ENCODE measurements around the gene UNC79. TPM values are rescaled to one million over a fixed set of nuclear protein-coding genes. Genes with fewer than 3 reads are reported as not detected.

The UNC79 gene
- total RNA-seq, 2 experiments from 2014 or later: 0.02 TPM; not detected in 1

DNA sequence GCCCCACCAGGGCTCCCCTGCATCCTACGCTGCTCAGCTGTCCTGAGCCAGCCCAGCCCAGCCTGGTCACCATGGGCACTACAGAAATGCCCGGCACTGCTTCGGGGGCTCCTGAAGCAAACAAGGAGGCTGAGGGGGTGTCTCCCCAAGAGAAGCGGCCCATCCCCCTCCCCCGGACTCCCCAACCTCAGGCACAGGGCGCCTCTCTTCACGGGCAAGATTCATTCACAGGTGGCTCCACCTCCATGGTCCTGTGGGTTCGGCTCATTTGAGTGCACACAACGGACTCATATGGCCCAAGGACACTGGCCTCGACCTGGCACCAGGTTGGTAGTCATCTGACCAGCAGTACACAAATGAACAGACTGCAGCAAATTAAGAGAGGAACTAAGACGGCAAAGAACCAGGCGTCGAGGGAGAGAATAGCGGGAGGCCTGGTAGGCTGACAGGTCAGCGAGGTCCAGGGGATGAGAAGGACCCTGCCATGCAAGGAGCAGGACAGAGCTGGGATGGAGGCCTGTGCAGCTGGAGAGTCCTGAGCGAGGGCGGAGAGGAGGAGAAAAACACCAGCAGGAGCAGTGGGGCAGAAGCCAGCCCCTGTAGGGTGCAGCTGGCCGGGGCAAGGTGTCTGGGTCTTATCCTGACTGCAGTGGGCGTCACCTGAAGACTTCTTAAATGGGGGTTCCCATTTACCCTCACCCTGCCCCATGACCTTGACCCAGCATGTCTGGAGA is 297.3 kb downstream of the UNC79 start:
- Mint-ChIP-seq H3K36me3 (no peaks in the 10 kb centered on the region), H3K27me3 (no peaks in the 10 kb centered on the region), H3K9me3 (ENCODE audit: low read depth) (no peaks in the 10 kb centered on the region), H3K27ac (no peak overlapping the region), H3K4me3 (no peak overlapping the region), H3K4me1 (no peaks in the 10 kb centered on the region)
- CTCF ChIA-PET: no interaction called here
- DNase-seq (no peak), ATAC-seq (no peak)

DNA sequence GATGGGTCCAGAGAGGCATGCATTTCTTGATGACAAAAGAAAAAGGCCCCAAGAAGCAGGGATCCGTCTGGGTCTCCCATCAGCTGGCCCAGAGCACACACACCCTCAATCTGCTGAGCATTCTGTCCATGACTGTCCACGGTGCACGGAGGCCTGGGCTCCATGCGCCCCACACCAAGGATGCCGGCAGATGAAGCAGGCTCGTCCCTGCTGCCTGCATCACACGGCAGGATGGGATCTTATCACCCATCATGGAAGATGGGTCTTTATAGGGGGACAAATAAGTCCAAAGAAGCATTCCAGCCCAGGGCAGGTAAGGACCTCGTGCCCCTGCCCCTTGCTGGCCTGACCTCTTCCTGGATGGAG is 297.9 kb downstream of the UNC79 start:
- H3K4me3 Mint-ChIP-seq: no peak overlapping the region
- no peaks in the 10 kb centered on the region for H3K4me1 Mint-ChIP-seq
- ATAC-seq (no peak), DNase-seq (no peak)
- CTCF ChIA-PET: no interaction called here
- no peaks in the 10 kb centered on the region for H3K9me3 Mint-ChIP-seq (ENCODE audit: low read depth)
- H3K36me3 Mint-ChIP-seq: no peaks in the 10 kb centered on the region
- no peak overlapping the region for H3K27ac Mint-ChIP-seq
- no peaks in the 10 kb centered on the region for H3K27me3 Mint-ChIP-seq

DNA sequence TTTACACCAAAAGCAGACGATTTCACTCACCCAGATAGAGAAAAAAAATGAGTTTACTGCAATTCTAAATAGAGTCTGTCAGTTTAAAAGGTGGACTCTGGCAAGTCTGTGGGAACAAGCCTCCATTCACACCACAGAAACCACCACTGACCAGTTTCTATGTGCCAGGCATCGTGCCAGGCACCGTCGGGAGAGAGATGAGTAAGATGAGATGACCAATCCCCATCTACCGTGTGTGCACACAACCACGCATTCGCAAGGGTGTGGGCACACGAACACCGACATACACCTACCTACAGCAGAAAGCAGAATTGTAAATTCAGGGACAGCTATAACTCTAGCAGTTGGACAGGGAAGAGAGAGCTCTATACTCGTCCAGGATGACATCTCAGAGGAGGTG is 299.3 kb downstream of the UNC79 start:
- DNase-seq: no peak
- H3K4me1 Mint-ChIP-seq: no peaks in the 10 kb centered on the region
- no peak overlapping the region for H3K4me3 Mint-ChIP-seq
- no peak overlapping the region for H3K27ac Mint-ChIP-seq
- H3K9me3 Mint-ChIP-seq (ENCODE audit: low read depth): no peaks in the 10 kb centered on the region
- ATAC-seq: no peak
- no peaks in the 10 kb centered on the region for H3K27me3 Mint-ChIP-seq
- CTCF ChIA-PET: no interaction called here
- no peaks in the 10 kb centered on the region for H3K36me3 Mint-ChIP-seq

DNA sequence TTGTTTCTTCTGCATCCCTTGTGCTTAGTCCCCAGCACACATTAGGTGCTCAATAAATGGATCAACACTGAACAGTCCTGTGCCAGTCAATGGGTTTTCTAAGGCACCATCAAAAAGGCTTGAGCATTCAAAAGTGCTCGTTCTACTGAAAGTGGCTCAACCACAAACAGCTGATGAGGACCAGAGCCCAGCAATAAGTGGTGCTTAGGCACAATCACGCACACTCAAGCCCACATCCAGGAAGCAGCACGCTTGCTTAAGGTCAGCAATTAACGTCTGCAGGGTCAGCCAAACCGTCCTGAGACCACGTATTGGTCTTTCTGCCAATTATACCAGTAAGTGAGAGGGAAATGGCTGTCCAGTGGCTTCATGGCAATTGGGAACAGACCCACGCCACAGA is 301.0 kb downstream of the UNC79 start:
- no peak overlapping the region for H3K4me3 Mint-ChIP-seq
- H3K9me3 Mint-ChIP-seq (ENCODE audit: low read depth): no peaks in the 10 kb centered on the region
- H3K27ac Mint-ChIP-seq: no peak overlapping the region
- no peaks in the 10 kb centered on the region for H3K36me3 Mint-ChIP-seq
- DNase-seq (no peak), ATAC-seq (no peak)
- no peaks in the 10 kb centered on the region for H3K4me1 Mint-ChIP-seq
- H3K27me3 Mint-ChIP-seq: no peaks in the 10 kb centered on the region
- CTCF ChIA-PET: no interaction called here

DNA sequence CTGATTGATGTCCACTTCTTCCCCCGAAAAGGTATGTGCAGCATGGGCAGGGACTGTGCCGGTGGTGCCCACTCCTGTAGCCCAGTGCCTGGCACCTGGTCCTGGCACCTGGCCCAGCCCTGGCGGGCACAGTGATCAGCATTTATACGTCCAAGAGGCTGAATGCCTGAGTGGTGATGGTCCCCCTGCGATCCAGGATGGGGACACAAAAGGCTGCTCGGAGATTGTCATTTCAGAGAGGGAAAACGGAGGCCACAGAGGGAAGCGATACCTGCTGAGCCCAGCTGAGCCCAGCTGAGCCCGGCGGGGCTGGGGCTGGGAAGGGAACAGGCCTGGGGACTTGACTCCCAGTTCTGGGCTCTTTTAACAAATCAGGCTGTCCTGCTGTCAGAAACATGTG is 301.8 kb downstream of the UNC79 start:
- DNase-seq (no peak), ATAC-seq (no peak)
- no peak overlapping the region for H3K4me3 Mint-ChIP-seq
- no peak overlapping the region for H3K27ac Mint-ChIP-seq
- CTCF ChIA-PET: no interaction called here
- no peaks in the 10 kb centered on the region for H3K36me3 Mint-ChIP-seq
- no peaks in the 10 kb centered on the region for H3K4me1 Mint-ChIP-seq
- no peaks in the 10 kb centered on the region for H3K9me3 Mint-ChIP-seq (ENCODE audit: low read depth)
- no peaks in the 10 kb centered on the region for H3K27me3 Mint-ChIP-seq

DNA sequence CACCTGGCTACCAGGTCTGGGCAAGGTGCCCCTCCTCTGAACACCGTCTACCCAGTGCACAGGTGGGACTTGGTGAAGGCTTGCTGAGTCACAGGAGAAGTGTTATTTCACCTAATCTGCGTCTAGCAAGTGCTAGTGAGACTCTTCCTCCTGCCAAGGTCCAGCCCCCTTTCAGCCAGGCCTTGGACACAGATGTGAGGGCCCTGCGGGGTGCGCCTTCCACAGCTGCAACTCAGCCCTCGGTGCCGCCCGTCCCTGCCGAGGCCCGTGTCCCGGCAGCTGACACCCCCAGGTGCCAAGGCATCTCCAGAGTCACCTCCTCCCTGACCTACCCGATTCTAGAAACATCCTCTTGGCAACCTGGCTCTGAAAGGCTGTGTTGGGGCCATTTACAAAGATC is 302.5 kb downstream of the UNC79 start:
- no peak overlapping the region for H3K27ac Mint-ChIP-seq
- no peaks in the 10 kb centered on the region for H3K27me3 Mint-ChIP-seq
- no peaks in the 10 kb centered on the region for H3K36me3 Mint-ChIP-seq
- no peaks in the 10 kb centered on the region for H3K9me3 Mint-ChIP-seq (ENCODE audit: low read depth)
- no peak overlapping the region for H3K4me3 Mint-ChIP-seq
- CTCF ChIA-PET: no interaction called here
- no peak for DNase-seq
- no peaks in the 10 kb centered on the region for H3K4me1 Mint-ChIP-seq
- no peak for ATAC-seq

DNA sequence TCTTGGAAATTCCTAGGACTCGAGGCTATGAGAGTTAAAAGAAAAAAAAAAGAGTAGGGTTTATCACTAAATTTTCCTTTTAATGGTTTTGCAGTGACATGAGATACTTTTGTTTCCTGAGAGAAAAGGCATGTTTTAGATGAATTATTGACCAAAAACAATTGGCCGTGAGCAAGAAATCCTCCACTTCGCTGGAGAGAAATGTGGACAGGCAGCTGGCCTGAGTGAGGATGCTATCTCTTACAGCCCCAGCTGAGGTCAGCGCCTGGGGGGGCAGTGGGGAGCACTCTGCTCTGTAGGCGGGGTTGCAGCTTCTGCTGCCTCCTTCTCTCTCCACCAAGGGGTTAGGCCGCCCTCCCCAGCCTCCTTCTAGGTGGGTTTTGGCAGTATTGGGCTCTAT is 302.9 kb downstream of the UNC79 start:
- Mint-ChIP-seq H3K4me3 (no peak overlapping the region), H3K9me3 (ENCODE audit: low read depth) (no peaks in the 10 kb centered on the region), H3K27ac (no peak overlapping the region), H3K36me3 (no peaks in the 10 kb centered on the region), H3K4me1 (no peaks in the 10 kb centered on the region), H3K27me3 (no peaks in the 10 kb centered on the region)
- ATAC-seq: no peak
- DNase-seq: no peak
- CTCF ChIA-PET: no interaction called here

DNA sequence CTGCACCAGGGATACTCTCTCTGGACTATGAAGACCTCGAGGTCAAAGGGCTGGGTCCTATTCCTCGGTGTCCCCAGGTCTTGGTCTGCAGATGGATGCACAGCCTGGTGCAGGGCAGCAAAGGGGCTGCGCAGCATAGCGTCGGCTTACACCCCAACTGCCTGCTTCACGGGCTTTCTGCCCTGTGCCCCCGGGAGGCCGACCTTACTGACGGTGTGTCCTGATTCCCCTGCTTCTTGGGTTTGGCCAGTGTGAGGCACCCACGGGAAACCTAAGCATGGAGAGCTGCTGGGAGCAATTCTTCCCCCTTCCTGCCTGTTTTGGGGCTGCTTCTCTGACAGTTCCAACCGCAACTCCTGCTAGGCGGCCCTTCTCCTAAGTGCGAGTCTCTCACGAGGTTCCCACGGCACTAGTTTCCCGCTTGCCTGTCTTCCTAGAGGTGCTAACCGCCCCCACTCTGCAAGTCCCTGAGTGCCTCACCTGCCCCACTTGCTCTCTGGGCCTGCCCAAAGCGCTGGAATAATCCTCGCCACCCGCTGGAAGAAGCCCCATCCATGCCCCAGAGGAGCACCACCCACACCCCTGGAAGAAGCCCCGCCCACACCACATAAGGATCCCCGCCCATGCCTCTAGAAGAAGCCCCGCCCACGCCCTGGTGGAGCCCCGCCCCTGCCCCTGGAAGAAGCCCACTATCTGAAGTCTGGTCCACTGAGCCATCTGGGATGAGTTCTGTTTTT is 303.5 kb downstream of the UNC79 start:
- DNase-seq (no peak), ATAC-seq (no peak)
- CTCF ChIA-PET: no interaction called here
- Mint-ChIP-seq H3K27ac (no peak overlapping the region), H3K4me1 (no peaks in the 10 kb centered on the region), H3K27me3 (peaks cover under 1% of the 10 kb centered on the region), H3K4me3 (no peak overlapping the region), H3K36me3 (no peaks in the 10 kb centered on the region), H3K9me3 (ENCODE audit: low read depth) (no peaks in the 10 kb centered on the region)

DNA sequence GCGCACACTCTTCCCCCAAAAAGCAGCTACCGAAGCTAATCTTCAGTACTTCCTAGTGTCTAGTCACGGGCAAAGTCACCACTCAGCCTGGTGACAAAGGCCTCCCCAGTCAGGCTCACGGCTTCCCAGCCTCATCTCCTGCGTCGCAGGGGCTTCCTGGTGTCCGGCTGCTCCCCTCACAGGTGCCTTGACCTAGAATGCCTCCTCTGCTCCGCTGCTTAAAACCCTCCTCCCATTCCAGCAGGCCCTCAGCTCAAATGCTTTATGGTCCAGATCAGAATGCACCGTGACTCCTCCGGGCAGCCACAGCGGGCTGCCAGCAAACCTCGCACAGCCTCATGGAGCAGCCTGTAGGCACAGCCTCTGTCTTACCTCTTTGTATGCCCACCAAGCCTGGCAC is 304.5 kb downstream of the UNC79 start:
- Mint-ChIP-seq H3K36me3 (no peaks in the 10 kb centered on the region), H3K9me3 (ENCODE audit: low read depth) (no peaks in the 10 kb centered on the region), H3K27me3 (peaks cover 3% of the 10 kb centered on the region), H3K27ac (no peak overlapping the region), H3K4me1 (no peaks in the 10 kb centered on the region), H3K4me3 (no peak overlapping the region)
- CTCF ChIA-PET: no interaction called here
- ATAC-seq (no peak), DNase-seq (no peak)

DNA sequence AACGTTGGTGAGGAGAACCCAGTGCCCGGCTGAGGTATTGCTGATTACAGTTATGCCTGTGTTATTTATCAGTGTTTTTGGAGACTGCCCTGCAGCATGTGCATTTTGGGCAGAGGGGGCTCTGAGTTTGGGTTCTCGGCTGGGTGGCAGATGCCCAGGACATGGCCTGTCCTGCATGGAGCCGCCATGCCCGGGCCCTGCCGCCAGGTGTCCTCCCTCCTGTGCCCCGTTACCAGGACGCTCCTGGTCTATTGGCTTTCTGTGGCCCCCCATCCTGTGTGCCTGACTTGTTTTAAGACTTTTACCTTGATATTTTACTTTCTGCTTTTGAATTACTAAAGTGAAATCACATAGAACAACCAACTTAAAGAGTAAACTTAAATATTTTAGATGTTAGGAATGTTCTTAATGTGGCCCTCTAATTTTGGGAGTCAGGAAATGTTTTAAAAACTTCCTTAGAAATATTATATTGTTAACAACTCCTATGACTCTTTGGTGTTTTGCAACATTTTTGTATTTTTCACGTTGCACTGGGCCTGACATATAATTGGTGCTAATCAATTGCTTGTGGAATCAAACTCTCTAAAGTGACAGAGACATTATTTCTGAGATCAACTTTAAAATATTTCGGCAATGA is 305.8 kb downstream of the UNC79 start:
- CTCF ChIA-PET: no interaction called here
- Mint-ChIP-seq H3K27ac (no peak overlapping the region), H3K4me1 (no peaks in the 10 kb centered on the region), H3K27me3 (peaks cover 3% of the 10 kb centered on the region), H3K4me3 (no peak overlapping the region), H3K9me3 (ENCODE audit: low read depth) (no peaks in the 10 kb centered on the region), H3K36me3 (no peaks in the 10 kb centered on the region)
- no peak for ATAC-seq
- no peak for DNase-seq

DNA sequence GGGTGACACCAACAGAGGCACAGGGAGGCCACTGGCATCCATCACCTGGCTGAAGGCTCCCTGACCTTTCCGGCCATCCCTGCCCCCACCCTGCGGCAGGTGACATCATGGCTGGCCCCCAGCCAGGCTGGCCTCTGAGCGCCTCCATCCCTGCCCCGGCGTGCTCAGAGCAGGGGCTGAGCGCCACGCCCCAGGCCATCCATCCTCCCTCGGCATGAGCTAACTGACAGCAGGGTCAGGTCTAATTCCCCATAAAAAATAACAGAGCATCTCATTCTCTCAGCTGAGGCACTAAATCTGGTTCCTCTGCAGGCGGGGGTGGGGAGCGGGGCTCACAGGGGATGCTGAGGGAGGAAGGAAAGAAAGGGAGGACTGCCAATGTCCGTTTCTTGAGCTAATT is 306.9 kb downstream of the UNC79 start:
- Mint-ChIP-seq H3K27ac (no peak overlapping the region), H3K4me3 (no peak overlapping the region), H3K4me1 (no peaks in the 10 kb centered on the region), H3K27me3 (peaks cover 3% of the 10 kb centered on the region), H3K9me3 (ENCODE audit: low read depth) (no peaks in the 10 kb centered on the region), H3K36me3 (no peaks in the 10 kb centered on the region)
- DNase-seq (no peak), ATAC-seq (no peak)
- CTCF ChIA-PET: no interaction called here

DNA sequence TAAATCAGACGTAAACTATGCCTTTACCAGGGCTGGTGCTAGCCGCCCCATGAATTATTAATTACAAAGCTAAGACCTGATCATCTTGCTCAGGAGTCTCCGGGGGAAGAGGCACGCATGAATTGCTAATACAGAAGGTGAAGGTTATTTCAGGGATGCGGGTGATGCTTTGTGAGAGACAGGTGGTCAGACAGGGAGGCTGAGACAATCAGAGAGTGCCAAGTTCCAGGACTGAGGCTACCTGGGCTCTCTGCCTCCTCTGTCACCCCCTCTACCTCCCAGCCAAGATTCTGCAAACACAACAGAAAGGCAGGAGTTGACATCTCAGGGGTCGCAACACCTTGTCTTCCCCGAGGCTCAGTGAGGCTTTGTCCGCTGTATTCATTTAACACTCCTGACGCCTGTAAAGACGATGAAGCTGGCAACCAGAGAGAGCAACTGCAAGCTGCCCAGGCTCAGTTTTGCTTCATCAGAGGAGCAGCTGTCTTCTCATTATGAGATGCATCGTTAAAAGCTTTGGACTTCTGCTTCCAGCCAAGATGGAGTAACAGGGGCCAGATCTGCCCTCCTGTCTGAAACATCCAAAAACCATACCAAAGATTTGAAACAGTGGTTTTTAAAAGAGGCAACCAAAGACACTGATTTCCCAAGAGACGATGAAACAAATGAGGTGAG is 311.0 kb downstream of the UNC79 start:
- CTCF ChIA-PET: no interaction called here
- Mint-ChIP-seq H3K4me3 (no peak overlapping the region), H3K36me3 (no peaks in the 10 kb centered on the region), H3K27me3 (peaks cover 3% of the 10 kb centered on the region), H3K27ac (no peak overlapping the region), H3K4me1 (no peaks in the 10 kb centered on the region), H3K9me3 (ENCODE audit: low read depth) (no peaks in the 10 kb centered on the region)
- no peak for DNase-seq
- ATAC-seq: no peak

DNA sequence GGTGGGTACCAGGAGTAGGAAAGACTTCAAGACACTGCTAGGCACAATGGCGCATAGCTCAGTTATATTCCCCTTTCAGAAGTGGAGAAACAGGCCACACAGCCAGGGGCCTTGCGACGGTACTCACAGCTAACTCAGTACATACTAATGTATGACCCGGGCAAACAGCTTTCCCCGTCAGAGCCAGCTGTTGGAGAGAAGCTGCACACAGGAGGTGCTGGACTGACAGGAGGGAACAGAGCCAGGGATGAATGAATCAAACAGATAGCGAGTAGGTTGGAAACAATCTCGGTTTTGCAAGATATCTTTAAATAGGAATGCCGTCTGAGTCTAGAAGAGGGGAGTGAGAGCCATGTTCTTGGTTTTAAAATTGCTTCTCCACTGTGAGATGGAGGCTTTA is 312.0 kb downstream of the UNC79 start:
- Mint-ChIP-seq H3K27me3 (peaks cover 3% of the 10 kb centered on the region), H3K36me3 (no peaks in the 10 kb centered on the region)
- CTCF ChIA-PET: no interaction called here

More for the DNA sequence above, 312.0 kb downstream of the UNC79 start:
- ATAC-seq: no peak
- Mint-ChIP-seq H3K4me1 (no peaks in the 10 kb centered on the region), H3K4me3 (no peak overlapping the region), H3K27ac (no peak overlapping the region), H3K9me3 (ENCODE audit: low read depth) (no peaks in the 10 kb centered on the region)
- no peak for DNase-seq

Measured in activated CD8-positive, alpha-beta memory T cell treated with anti-CD3 and anti-CD28 coated beads, Interleukin-2, amount 10 ng/mL, durations not matched to agents 7 days and 5 days (primary cell).